Embryonic facial prominence (tissue), 1 donor: ENCODE measurements around the gene RTKN2.
"Not testable (repeated sequence)": the region's sequence is repeated elsewhere in the genome, so short reads cannot be mapped to it uniquely, and the experiment has no call there.

Experiments used
- DNase-seq: peaks from one replicate; pipeline ENCODE4 v3.0.0-alpha.2; 2016; ENCODE audit errors: extremely low spot score

The RTKN2 gene, protein sequence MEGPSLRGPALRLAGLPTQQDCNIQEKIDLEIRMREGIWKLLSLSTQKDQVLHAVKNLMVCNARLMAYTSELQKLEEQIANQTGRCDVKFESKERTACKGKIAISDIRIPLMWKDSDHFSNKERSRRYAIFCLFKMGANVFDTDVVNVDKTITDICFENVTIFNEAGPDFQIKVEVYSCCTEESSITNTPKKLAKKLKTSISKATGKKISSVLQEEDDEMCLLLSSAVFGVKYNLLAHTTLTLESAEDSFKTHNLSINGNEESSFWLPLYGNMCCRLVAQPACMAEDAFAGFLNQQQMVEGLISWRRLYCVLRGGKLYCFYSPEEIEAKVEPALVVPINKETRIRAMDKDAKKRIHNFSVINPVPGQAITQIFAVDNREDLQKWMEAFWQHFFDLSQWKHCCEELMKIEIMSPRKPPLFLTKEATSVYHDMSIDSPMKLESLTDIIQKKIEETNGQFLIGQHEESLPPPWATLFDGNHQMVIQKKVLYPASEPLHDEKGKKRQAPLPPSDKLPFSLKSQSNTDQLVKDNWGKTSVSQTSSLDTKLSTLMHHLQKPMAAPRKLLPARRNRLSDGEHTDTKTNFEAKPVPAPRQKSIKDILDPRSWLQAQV

DNA sequence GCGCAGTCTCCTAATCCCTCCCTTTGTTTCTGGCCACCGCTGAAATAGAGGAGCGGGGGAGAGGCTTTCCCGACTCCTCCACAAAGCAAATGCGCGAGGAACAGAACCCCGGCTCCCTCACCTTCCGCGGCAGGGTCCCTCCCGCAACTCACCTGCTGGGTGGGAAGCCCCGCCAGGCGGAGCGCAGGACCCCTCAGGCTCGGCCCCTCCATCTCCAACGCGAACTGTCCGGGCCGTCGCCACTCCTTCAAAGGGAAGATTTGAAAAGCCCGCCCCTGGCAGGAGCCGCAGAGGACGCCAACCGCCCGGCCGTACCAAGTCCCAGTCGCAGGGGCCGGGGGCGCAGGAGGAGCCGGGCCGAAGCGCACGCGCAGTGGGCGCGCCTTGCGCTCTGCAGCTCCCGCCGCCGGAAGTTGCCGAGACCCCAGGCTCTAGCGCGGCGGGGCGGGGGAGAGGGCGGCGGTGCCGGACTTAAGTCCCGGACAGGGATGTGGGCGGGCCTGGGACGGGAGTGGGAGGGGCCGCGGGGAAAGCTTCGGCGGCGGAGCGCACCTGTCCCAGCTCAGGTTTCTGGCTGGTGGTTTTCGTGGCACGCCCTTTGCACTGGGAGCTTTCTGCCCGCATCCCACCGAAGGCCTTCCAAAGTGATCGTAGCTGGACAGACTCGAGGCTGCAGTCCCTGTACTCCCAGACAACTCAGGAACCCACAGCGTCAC, at the start of gene RTKN2:
Gene RTKN2 (minus strand): TSS at position 446 of the 716 bp plus-strand sequence. CDS start 234 bp downstream, at position 212.
- peak; percentile 82 for DNase-seq

DNA sequence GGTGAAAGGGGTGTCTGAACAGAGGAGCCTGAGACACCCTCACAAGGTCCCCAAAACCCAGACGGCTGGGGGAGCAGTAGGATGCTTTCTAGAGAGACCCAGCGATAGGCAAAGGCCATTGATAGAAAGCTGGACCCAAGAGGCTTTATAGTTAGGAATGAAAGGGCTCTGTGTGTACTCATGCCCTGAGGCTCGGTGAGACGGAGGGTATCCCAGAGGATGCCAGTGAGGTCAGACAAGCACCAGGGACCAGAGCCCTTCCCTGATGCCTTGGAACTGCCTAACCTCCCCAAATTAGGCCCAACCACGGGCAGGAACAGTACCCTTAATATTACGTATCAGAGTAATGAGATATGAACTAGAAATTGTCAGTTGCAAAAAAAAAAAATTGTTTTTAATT, 48.6 kb upstream of the RTKN2 start:
- DNase-seq: no peak

DNA sequence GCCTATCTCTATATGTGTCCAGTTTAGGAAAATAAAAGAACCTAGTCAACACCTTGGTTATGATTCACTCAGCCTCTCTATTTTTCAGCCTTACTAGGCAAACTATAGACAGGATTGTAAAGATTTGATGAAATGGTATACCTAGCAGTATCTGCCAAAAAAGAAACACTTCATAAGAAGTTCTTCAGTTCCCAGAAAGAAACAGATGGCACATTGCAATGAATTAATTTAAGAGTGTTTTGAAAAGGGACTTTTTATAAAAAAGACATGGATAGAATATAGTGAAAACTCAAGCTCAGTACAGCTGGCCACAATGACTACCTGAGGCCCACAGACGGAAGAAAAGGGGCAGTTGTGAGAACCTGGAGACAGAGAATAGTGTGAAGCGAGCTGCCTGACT, 40.6 kb upstream of the RTKN2 start:
- no peak for DNase-seq

DNA sequence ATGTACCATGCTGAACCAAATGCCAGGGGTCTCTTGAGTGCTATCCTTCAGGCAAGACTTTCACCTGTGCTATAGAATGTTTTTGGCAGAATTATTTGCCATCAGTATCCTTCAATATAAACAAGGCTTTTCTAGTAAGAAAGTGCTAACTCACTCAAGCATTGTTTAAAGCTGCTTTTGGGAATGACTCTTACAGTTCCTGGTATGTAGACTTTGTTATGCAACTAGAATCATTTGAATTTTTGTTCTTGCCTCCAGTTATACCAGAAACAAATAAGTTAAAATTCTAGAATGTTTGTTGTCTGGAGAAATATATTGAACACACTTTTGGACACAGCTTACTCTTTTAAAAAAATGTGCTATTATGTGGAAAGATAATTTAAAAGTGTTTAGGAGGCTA, 39.5 kb upstream of the RTKN2 start:
- DNase-seq: no peak

DNA sequence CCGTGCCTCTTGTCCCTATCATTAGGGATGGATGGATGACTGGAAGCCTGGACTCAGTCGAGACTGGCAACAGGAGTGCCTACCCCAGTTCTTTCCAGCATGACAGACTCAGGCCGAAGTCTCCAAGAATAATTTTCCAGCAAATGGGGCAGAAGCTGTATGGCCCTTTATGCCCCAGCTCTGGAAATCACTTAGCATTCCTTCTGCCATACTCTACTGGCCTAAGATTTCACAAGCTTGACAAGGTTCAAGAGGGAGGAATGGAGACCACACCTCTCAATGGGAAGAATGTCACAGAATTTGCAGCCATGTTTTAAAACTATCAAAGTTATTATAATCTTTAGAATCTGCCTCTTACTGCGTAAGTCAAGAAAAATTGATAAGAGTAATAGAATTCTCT, 39.0 kb upstream of the RTKN2 start:
- no peak for DNase-seq

DNA sequence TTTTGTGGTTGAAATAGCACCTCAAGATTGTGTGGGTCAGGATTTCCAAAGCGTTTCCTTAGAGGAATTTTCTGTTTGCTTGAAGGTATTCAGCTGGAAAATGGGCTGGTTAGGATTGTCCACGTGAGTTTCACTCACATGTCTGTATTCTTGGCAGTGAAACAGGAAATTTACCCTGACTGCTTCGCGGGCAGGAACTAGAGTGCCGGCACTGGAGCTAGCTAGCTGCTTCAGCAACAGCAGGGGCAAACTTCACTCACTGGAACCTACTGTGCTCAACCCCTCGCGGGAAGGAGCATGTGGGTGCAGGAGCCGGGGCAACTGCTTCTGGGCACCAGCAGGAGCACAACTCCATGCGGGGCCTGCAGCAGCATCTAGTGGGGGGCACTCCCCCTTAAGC, 38.0 kb upstream of the RTKN2 start:
- no peak for DNase-seq

DNA sequence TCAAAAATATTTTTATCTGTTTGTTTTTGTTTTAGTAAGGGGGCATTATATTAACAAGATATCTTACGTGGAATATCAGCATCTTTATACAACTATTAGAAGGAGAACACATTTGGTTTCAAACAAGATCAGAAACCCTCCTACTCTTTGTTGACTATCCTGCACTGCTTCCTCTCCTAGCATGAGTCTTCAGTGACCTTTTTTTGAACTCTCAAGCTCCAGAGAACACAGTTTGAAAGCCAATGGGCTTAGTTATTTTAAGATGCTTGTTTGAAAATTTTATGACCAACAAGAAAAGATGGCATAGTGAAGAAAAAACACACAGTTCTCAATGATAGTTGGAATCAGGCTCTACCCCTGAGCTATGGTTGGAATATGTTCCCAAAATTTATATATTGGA, 37.2 kb upstream of the RTKN2 start:
- no peak for DNase-seq

DNA sequence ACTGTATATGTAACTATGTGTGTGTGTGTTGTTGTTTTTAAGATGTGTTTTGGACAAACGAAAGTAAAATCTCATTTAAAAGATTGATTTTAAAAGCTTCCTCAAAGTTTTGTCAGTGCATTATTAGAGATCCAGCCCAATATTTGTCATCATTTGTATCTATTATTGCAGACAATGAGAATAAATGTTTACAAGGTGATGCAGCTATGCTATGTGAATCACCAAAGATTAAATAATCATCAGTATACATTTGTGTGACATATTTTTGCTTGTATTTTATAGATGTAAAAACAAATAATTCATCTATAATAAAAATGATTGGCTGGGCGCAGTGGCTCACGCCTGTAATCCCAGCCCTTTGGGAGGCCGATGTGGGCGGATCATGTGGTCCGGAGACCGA, 35.3 kb upstream of the RTKN2 start:
- no peak for DNase-seq

DNA sequence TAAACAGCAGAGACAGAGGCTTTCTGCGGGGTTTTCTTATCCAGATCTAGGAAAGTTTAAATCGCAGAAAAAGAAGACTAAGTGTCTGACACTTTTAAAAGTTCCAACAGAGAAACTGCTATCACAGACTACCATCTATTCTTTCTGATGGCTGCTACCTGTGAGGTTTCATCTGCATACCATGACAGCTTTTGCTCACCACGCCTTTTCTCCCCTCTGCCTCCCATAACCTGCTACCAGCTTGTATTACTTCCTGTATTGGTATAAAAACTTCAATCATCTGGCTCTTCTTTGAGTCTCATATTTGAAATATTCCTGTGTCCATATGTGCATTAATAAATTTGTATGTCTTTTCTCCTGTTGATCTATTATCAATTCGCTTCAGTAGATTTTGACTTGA, 34.1 kb upstream of the RTKN2 start:
- no peak for DNase-seq

DNA sequence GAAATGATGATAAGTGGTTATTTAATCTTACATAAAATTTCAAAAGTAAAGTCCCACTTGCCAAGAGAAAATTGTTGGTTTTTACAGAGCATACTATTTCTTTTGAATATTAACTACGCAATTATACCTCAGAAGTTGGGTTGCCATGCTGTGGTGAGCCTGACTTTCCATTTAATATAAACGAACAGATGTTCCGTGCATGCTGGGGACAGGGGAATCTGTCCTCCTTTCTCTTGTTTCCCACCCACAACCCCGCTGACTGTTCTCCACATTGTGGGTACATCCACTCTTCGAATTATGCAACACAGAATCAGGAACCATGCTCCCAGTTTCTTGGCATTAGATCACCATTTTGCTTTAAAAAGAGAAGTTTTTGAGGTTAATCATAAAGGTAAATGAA, 29.2 kb upstream of the RTKN2 start:
- no peak for DNase-seq

DNA sequence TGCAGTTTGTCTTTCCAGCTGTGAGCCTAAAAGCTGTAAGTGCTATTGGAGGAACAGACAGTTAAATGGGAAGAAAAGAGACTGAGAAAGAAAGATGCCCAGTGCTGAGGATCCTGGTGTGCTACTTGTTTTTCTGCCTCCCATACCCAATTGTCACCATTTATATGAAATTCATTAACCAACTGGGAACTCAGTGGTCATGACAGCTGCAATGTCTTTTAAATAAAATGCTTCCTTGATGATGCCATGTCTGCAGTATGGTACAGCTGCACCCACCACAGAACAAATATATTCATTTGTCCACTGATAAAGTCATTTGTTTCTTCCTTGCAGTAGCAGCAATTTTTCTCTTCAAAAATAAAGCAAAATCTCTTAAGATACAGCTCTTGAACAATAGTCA, 15.6 kb upstream of the RTKN2 start:
- no peak for DNase-seq

DNA sequence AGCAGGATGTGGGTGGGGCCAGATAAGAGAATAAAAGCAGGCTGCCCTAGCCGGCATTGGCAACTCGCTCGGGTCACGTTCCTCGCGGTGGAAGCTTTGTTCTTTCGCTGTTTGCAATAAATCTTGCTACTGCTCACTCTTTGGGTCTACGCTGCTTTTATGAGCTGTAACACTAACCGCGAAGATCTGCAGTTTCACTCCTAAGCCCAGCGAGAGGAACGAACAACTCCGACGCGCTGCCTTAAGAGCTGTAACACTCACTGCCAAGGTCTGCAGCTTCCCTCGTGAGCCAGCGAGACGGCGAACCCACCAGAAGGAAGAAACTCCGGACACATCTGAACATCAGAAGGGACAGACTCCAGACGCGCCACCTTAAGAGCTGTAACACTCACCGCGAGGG, 12.7 kb upstream of the RTKN2 start:
- DNase-seq: not testable (repeated sequence)

DNA sequence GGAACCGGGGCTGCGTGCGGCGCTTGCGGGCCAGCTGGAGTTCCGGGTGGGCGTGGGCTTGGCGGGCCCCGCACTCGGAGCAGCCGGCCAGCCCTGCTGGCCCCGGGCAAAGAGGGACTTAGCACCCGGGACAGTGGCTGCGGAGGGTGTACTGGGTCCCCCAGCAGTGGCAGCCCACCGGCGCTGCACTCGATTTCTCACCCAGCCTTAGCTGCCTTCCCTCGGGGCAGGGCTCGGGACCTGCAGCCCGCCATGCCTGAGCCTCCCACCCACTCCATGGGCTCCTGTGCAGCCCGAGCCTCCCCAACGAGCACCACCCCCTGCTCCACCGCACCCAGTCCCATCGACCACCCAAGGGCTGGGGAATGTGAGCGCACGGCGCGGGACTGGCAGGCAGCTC, 11.7 kb upstream of the RTKN2 start:
- DNase-seq: not testable (repeated sequence)

DNA sequence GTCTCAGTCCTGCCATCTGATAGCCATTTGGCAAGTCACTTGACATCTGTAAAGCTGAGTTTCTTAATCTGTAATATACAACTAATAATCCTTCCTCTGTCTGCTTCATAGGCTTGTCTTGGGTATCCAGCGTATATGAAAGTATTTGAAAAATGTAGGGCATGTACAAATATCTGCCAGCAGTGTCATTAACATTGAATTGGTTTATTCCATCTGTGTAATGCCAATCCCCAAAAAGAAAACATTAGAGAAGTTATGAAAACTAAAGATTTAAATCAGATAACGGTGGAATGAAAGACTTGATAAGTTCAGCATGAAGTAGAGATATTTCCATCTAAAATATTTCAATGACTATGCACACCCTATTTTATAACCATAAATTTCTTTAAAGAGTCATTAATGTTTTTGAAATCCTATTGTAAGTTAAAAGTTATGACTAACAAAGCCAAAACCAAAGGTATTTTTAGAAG, 9.8 kb upstream of the RTKN2 start:
- no peak for DNase-seq

DNA sequence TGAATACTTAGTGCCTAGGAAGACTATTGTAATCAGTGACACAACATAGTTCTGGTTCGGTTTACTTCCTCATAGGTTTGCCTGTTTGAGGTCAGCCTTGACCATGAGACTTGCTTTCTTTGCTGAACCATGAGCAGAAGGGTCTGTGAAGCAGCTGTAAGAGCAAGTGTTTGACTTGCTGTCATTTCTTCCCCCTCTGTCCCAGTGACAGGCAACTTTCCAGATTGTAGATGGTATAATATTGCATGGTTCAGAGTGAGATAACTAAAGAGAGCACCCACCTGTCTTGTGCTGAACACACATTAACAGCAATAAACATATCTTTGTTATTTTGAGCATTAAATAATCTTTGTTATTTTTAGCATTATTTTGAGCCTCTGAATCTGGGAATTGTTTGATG, 9.3 kb upstream of the RTKN2 start:
- no peak for DNase-seq

DNA sequence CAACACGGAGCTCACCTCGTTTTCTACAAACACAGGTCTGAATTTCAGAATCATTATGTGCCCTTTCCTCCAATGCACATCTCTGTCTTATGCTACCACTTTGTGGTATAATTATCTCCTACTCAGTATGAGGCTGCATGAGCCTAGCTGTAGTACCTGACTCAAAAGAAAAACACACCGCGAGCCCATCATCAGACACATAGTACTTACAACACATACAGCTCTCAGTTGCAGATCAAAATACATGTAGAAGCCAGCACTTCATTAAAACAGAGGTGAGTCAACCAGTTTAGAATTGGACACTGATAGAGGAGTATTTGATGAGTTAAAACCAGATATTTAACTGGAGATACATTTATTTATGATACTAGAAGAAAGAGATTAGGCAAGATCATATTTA, 1.4 kb upstream of the RTKN2 start:
- DNase-seq: no peak

DNA sequence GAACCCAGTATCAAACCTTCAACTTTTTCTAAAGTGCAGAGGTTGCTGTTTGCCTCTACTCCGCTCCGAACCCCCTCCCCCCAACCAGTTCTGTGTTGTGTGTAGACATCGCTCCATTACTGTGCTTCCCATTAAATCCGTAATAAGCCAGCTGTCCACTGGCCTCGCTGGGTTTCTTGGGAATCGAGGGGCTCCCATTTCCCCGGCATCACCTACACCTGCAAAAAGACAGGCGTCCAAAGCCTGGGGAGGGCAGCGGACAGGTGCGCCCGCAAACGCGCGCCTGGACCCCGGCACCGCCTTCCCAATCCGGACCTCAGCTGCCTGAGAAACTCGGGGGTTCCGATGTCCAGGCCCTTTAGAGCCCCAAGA, 631 bp downstream of the RTKN2 start:
- DNase-seq: no peak

DNA sequence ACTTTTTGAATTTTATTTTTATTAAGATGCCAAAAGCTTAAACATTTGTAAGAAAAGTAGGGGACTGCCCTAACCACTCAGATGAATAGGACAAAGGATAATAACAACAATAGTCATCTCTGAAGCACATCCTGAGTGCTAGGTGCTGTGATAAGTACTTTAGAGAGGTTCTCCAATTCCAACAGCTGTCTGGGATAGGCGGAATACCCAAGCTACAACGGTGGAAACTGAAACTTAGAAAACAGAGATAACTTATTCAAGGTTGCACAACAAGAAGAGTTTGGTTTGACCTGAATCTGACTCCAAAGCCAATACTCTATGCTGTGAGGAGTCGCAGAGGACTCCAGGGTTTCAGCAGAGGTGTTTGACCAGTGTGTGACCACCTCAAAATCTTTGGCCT, 2.0 kb downstream of the RTKN2 start:
- DNase-seq: no peak

DNA sequence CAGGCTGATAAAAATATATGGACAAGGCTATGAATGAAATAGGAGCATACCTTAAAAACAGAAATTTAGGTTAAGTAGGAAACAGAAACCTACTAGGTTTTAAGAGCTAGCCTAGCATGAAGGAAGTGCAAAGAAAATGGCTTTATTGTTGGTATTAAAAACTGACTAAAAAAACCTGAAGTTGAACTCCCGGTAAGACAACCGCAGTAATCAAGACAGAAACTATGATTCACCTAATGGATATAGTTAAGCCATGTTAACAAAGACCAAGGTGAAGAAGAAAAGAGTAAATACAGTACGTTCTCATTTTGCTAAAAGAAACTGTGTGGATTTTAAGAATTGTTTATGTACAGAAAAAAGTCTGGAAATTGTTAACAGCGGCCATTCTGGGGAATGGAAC, 2.5 kb downstream of the RTKN2 start:
- DNase-seq: no peak

DNA sequence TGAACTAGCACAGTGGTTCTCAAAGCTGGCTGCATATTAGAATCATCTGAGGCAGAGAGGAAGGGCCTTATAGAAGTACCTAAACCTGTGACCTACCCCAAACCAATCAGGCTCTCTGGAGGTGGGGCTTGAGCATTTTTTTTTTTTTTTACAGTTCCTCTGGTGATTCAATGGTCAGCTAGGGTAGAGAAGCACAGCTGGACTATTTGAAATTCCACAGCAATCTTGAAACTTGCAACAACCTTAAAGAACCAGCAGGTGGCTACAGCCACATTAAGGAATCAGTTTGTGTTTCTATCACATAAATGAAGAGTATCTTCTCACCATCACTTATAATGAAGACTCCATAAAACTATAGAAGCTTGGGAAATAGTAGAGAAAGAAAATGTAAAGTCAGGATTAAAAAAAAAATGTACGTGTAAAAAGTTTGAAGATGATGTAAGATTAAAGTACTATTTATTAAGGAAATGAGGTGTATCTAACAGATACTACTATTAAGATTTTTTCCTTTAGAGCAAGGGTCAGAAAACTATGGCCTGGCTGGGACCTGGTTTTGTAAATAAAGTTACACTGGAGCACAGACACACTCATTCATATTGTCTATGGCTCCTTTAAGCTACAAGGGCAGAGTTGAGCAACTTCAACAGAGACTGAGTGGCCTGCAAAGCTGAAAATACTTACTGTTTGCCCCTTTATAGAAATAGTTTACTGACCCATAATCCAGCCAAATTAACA, 3.8 kb downstream of the RTKN2 start:
- no peak for DNase-seq

DNA sequence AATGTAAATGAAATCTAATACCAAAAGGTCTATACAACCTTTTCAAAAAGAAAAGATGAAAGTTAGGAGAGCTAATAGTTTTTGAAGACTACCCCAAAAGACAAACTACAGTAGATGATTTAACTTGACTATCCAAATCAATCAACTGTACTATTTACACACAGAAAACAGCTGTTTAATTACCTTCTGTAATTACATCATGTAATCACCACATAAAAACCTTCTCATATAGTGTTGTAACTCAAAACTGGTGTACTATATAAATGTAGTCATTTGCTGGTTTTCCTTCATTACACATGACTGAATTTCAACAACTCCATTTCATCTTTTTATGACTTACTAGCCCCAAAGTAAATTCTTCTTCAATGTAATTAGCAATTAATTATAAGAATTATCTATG, 4.5 kb downstream of the RTKN2 start:
- DNase-seq: no peak

DNA sequence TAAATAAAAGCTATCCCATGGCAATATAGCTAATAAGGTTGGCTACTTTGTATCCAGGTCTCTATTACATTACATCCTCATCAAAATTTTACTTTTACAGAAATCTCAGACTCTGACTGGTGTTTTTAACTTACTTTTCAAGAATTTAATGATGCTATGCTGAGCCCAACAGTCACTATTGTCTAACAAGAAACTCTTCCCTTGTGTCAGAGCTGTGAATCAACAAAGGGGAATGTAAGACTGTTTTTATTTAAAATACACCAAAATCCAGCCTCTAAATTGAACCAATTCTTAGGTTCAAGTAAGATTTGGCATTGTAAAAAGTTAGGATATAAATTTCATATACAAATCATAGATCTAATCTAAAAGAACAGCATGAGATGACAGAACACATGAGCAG, 7.0 kb downstream of the RTKN2 start:
- no peak for DNase-seq
